NCI-H2081 treated with DMSO at 0.1 percent for 48 hours (cell line): ENCODE data around the gene PLA2G4A.

Experiments used
- DNase-seq: peaks from one replicate; lab custom pipeline; 2025; lab: John Stamatoyannopoulos, UW

PLA2G4A gene

GRCh38 chr1:186834399-186834958 lies 5.7 kb downstream of the PLA2G4A start:
- DNase-seq: no peak

GRCh38 chr1:186835448-186835847 lies 6.7 kb downstream of the PLA2G4A start:
- DNase-seq: no peak

GRCh38 chr1:186837806-186838205 lies 9.1 kb downstream of the PLA2G4A start:
- DNase-seq: no peak

- no peak for DNase-seq
Measured at GRCh38 chr1:186838380-186839040, 9.8 kb downstream of the PLA2G4A start.

- DNase-seq: no peak
Measured at GRCh38 chr1:186839041-186839400, 10.3 kb downstream of the PLA2G4A start.

GRCh38 chr1:186841599-186841998 lies 12.8 kb downstream of the PLA2G4A start:
- DNase-seq: no peak

GRCh38 chr1:186842547-186842946 lies 13.8 kb downstream of the PLA2G4A start:
- no peak for DNase-seq

GRCh38 chr1:186843226-186843625 lies 14.5 kb downstream of the PLA2G4A start:
- no peak for DNase-seq

GRCh38 chr1:186843931-186844330 lies 15.2 kb downstream of the PLA2G4A start:
- no peak for DNase-seq

- DNase-seq: no peak
Measured at GRCh38 chr1:186845576-186846210, 16.9 kb downstream of the PLA2G4A start.

GRCh38 chr1:186848509-186849130 lies 19.9 kb downstream of the PLA2G4A start:
- DNase-seq: no peak

- DNase-seq: no peak
Measured at GRCh38 chr1:186849271-186849671, 20.5 kb downstream of the PLA2G4A start.

GRCh38 chr1:186849826-186850225 lies 21.1 kb downstream of the PLA2G4A start:
- DNase-seq: no peak

GRCh38 chr1:186854102-186854501 lies 25.4 kb downstream of the PLA2G4A start:
- DNase-seq: no peak

- no peak for DNase-seq
Measured at GRCh38 chr1:186858923-186859322, 30.2 kb downstream of the PLA2G4A start.

- no peak for DNase-seq
Measured at GRCh38 chr1:186859995-186860394, 31.2 kb downstream of the PLA2G4A start.

GRCh38 chr1:186864296-186864695 lies 35.5 kb downstream of the PLA2G4A start:
- DNase-seq: no peak

GRCh38 chr1:186865253-186865652 lies 36.5 kb downstream of the PLA2G4A start:
- no peak for DNase-seq

GRCh38 chr1:186865857-186866256 lies 37.1 kb downstream of the PLA2G4A start:
- no peak for DNase-seq

GRCh38 chr1:186869526-186870228 lies 40.9 kb downstream of the PLA2G4A start:
- DNase-seq: no peak

GRCh38 chr1:186871784-186872183 lies 43.0 kb downstream of the PLA2G4A start:
- no peak for DNase-seq

- DNase-seq: no peak
Measured at GRCh38 chr1:186872291-186872690, 43.5 kb downstream of the PLA2G4A start.

GRCh38 chr1:186873687-186874086 lies 44.9 kb downstream of the PLA2G4A start:
- DNase-seq: no peak
